ENCODE results near the gene ARG2.

ARG2 gene

GRCh38 chr14:67663633-67664032, 43.9 kb downstream of the ARG2 start:
- Histone ChIP-seq H3K36me3 (peaks cover 33 to 56% (median 41%) of the 10 kb centered on the region in 11 experiments), H3K4me3 (no peak overlapping the region), H3K9me3 (replicated peaks in 1 of 11) (no peaks in the 10 kb centered on the region), H4K20me1 (peaks cover 66 to 99% (median 91%) of the 10 kb centered on the region in 11 experiments), H3K4me2 (peak overlapping the region in 3 of 11 experiments; percentile 4 to 33 (median 11); a peak in 2 of 22 replicates), H3K9ac (no peak overlapping the region), H3K4me1 (peaks cover 7 to 51% (median 15%) of the 10 kb centered on the region in 10 experiments), H3K27ac (no peak overlapping the region), H3K27me3 (no peaks in the 10 kb centered on the region)
- TF ChIP-seq Cebpa-rat (IDR thresholded peaks at IDR 0.05) = no peak

- TF ChIP-seq Cebpa-rat (IDR thresholded peaks at IDR 0.05) = no peak
- peak overlapping the region in 2 of 11 experiments; percentile 2 to 30; a peak in 1 of 22 replicates for H3K27ac ChIP-seq
- H3K4me1 ChIP-seq = peaks cover 7 to 64% (median 15%) of the 10 kb centered on the region in 10 experiments
- peak overlapping the region in 4 of 11 experiments; percentile 39 to 64 (median 48); a peak in 6 of 22 replicates for H3K4me2 ChIP-seq
- H3K27me3 ChIP-seq = no peaks in the 10 kb centered on the region
- H3K36me3 ChIP-seq = peaks cover 17 to 43% (median 28%) of the 10 kb centered on the region in 11 experiments; a peak in 20 of 22 replicates
- peaks cover 78 to 100% (median 99%) of the 10 kb centered on the region in 11 experiments for H4K20me1 ChIP-seq
- no peak overlapping the region for H3K4me3 ChIP-seq
- peak overlapping the region in 3 of 11 experiments; percentile 3 to 38 (median 23); a peak in 4 of 22 replicates for H3K9ac ChIP-seq
- H3K9me3 ChIP-seq (replicated peaks in 1 of 11) = no peaks in the 10 kb centered on the region
Observed at GRCh38 chr14:67665868-67666267, 46.1 kb downstream of the ARG2 start.

GRCh38 chr14:67666750-67667449, 47.2 kb downstream of the ARG2 start:
- peaks cover 10 to 42% (median 20%) of the 10 kb centered on the region in 11 experiments; a peak in 20 of 22 replicates for H3K36me3 ChIP-seq
- H3K4me3 ChIP-seq = no peak overlapping the region
- peak overlapping the region in 4 of 11 experiments; percentile 1 to 30 (median 6); a peak in 3 of 22 replicates for H3K27ac ChIP-seq
- H3K27me3 ChIP-seq = no peaks in the 10 kb centered on the region
- H3K4me2 ChIP-seq = peak overlapping the region; percentile 6 to 64 (median 39); a peak in 20 of 22 replicates
- H3K9me3 ChIP-seq (replicated peaks in 1 of 11) = no peaks in the 10 kb centered on the region
- peak overlapping the region in 3 of 11 experiments; percentile 3 to 38 (median 23); a peak in 4 of 22 replicates for H3K9ac ChIP-seq
- H4K20me1 ChIP-seq = peaks cover 81 to 100% (median 99%) of the 10 kb centered on the region in 11 experiments
- TF ChIP-seq Cebpa-rat (IDR thresholded peaks at IDR 0.05) = no peak
- peaks cover 7 to 68% (median 16%) of the 10 kb centered on the region in 10 experiments for H3K4me1 ChIP-seq

- peak overlapping the region in 3 of 11 experiments; percentile 37 to 48 (median 42); a peak in 6 of 22 replicates for H3K4me2 ChIP-seq
- H3K4me1 ChIP-seq = peaks cover 21 to 76% (median 28%) of the 10 kb centered on the region in 10 experiments
- H3K27me3 ChIP-seq = no peaks in the 10 kb centered on the region
Observed at GRCh38 chr14:67668559-67668958, 48.8 kb downstream of the ARG2 start.

GRCh38 chr14:67673451-67673850, 53.7 kb downstream of the ARG2 start:
- TF ChIP-seq Cebpa-rat (IDR thresholded peaks at IDR 0.05) = no peak
- Histone ChIP-seq H4K20me1 (peaks cover 54 to 59% (median 57%) of the 10 kb centered on the region in 11 experiments; a peak in 21 of 22 replicates), H3K36me3 (peaks cover 14 to 49% (median 27%) of the 10 kb centered on the region in 11 experiments), H3K9me3 (replicated peaks in 1 of 11) (no peaks in the 10 kb centered on the region), H3K4me3 (peak overlapping the region; percentile 85 to 99 (median 93)), H3K27me3 (no peaks in the 10 kb centered on the region), H3K9ac (peak overlapping the region; percentile 87 to 100 (median 98)), H3K4me1 (peaks cover 19 to 67% (median 27%) of the 10 kb centered on the region in 10 experiments), H3K4me2 (peak overlapping the region; percentile 74 to 97 (median 91)), H3K27ac (peak overlapping the region in 6 of 11 experiments; percentile 88 to 100 (median 98); a peak in 9 of 22 replicates)

More at GRCh38 chr14:67668559-67668958, 48.8 kb downstream of the ARG2 start:
- no peak overlapping the region for H3K4me3 ChIP-seq
- H3K36me3 ChIP-seq = peaks cover 0 to 30% (median 12%) of the 10 kb centered on the region in 11 experiments; a peak in 4 of 22 replicates
- peaks cover 94 to 100% (median 100%) of the 10 kb centered on the region in 11 experiments for H4K20me1 ChIP-seq
- H3K27ac ChIP-seq = no peak overlapping the region
- H3K9me3 ChIP-seq (replicated peaks in 1 of 11) = no peaks in the 10 kb centered on the region
- no peak for TF ChIP-seq Cebpa-rat (IDR thresholded peaks at IDR 0.05)
- H3K9ac ChIP-seq = peak overlapping the region in 1 of 11 experiments; percentile 43; a peak in 1 of 22 replicates

GRCh38 chr14:67674139-67674479, 54.4 kb downstream of the ARG2 start:
- Histone ChIP-seq H3K9me3 (replicated peaks in 1 of 11) (no peaks in the 10 kb centered on the region), H3K27me3 (no peaks in the 10 kb centered on the region), H4K20me1 (peaks cover 48 to 52% (median 51%) of the 10 kb centered on the region in 11 experiments; a peak in 21 of 22 replicates), H3K4me3 (peak overlapping the region; percentile 85 to 99 (median 93)), H3K4me2 (peak overlapping the region; percentile 74 to 97 (median 91)), H3K9ac (peak overlapping the region; percentile 87 to 100 (median 98)), H3K27ac (peak overlapping the region; percentile 88 to 100 (median 98)), H3K36me3 (peaks cover 20 to 53% (median 33%) of the 10 kb centered on the region in 11 experiments), H3K4me1 (peaks cover 19 to 61% (median 27%) of the 10 kb centered on the region in 10 experiments)
- no peak for TF ChIP-seq Cebpa-rat (IDR thresholded peaks at IDR 0.05)

- H3K27me3 ChIP-seq = no peaks in the 10 kb centered on the region
- peaks cover 43 to 47% (median 45%) of the 10 kb centered on the region in 11 experiments; a peak in 21 of 22 replicates for H4K20me1 ChIP-seq
Observed at GRCh38 chr14:67674480-67675218, 54.9 kb downstream of the ARG2 start, which contains the start of gene VTI1B. VTI1B (minus strand) TSS chr14:67674632; CDS start chr14:67674489, 143 bp downstream.

GRCh38 chr14:67675219-67675582, 55.5 kb downstream of the ARG2 start:
- Histone ChIP-seq H3K4me3 (peak overlapping the region; percentile 85 to 99 (median 93)), H3K27me3 (no peaks in the 10 kb centered on the region), H3K9me3 (replicated peaks in 1 of 11) (no peaks in the 10 kb centered on the region), H4K20me1 (peaks cover 37 to 41% (median 40%) of the 10 kb centered on the region in 11 experiments; a peak in 21 of 22 replicates), H3K4me2 (peak overlapping the region; percentile 74 to 97 (median 91)), H3K27ac (peak overlapping the region; percentile 88 to 100 (median 98)), H3K4me1 (peaks cover 19 to 63% (median 28%) of the 10 kb centered on the region in 10 experiments), H3K9ac (peak overlapping the region; percentile 87 to 100 (median 98)), H3K36me3 (peaks cover 21 to 58% (median 31%) of the 10 kb centered on the region in 11 experiments)
- TF ChIP-seq Cebpa-rat (IDR thresholded peaks at IDR 0.05) = no peak

More at GRCh38 chr14:67674480-67675218, 54.9 kb downstream of the ARG2 start, which contains the start of gene VTI1B:
- peaks cover 21 to 58% (median 32%) of the 10 kb centered on the region in 11 experiments for H3K36me3 ChIP-seq
- TF ChIP-seq Cebpa-rat (IDR thresholded peaks at IDR 0.05) = no peak
- no peaks in the 10 kb centered on the region for H3K9me3 ChIP-seq (replicated peaks in 1 of 11)
- H3K4me3 ChIP-seq = peak within 1 kb of the TSS; percentile 85 to 99 (median 93)
- H3K4me1 ChIP-seq = peaks cover 19 to 61% (median 27%) of the 10 kb centered on the region in 10 experiments
- H3K4me2 ChIP-seq = peak within 1 kb of the TSS; percentile 74 to 97 (median 91)
- H3K27ac ChIP-seq = peak within 1 kb of the TSS; percentile 88 to 100 (median 98)
- H3K9ac ChIP-seq = peak within 1 kb of the TSS; percentile 87 to 100 (median 98)

All from BLaER1 treated with 17β-estradiol and CSF1 and Interleukin-3, amounts not matched to agents 10 nM and 100 nM (cell line).